ACC112 (cell line): ENCODE measurements around the gene KRTAP26-1.
A peak's percentile ranks its signal among the peaks of the same experiment; 100 is the strongest.

Experiments used
- H2AFZ ChIP-seq: fragments of 200-600 bp; sonication (generic); one replicate; pipeline ENCODE4 v1.6.0; 2017; ENCODE audit warnings: antibody characterized with exemption, low read length; ENCODE audit not compliant: unreplicated experiment
- H3K27ac ChIP-seq: fragments of 200-600 bp; sonication (generic); 2 replicates; pipeline ENCODE4 v1.5.1; 2014; ENCODE audit warnings: low read depth, mild to moderate bottlenecking, antibody characterized with exemption, low read length, moderate library complexity
- H3K27me3 ChIP-seq: fragments of 200-600 bp; sonication (generic); 2 replicates; pipeline ENCODE4 v1.6.1; 2014; ENCODE audit warnings: mild to moderate bottlenecking, antibody characterized with exemption, low read length, moderate library complexity, mixed read lengths; ENCODE audit not compliant: insufficient read depth
- H3K36me3 ChIP-seq: fragments of 200-600 bp; sonication (generic); 2 replicates; pipeline ENCODE4 v1.6.1; 2016; ENCODE audit warnings: mild to moderate bottlenecking, antibody characterized with exemption, low read length, moderate library complexity, mixed read lengths; ENCODE audit not compliant: insufficient read depth
- H3K4me1 ChIP-seq: fragments of 200-600 bp; sonication (generic); one replicate; pipeline ENCODE4 v1.6.1; 2016; ENCODE audit warnings: low read length, mixed read lengths; ENCODE audit not compliant: insufficient read depth, unreplicated experiment, control insufficient read depth
- H3K4me3 ChIP-seq: fragments of 200-600 bp; sonication (generic); 2 replicates; pipeline ENCODE4 v1.5.1; 2014; ENCODE audit warnings: mild to moderate bottlenecking, low read depth, low read length
- H3K79me2 ChIP-seq: fragments of 200-600 bp; sonication (generic); one replicate; pipeline ENCODE4 v1.6.0; 2016; ENCODE audit warnings: low read length; ENCODE audit not compliant: control insufficient read depth, unreplicated experiment, insufficient read depth

Gene KRTAP26-1

GRCh38 chr21:30337276-30337744 is 17.2 kb upstream of the KRTAP26-1 start, which contains the start of gene KRTAP27-1:
Gene KRTAP27-1, minus strand, starts transcription at chr21:30337694. Its CDS starts 26 bp downstream, at chr21:30337668.
- no peak within 1 kb of the TSS for H3K4me3 ChIP-seq
- H2AFZ ChIP-seq, result no peak within 1 kb of the TSS
- no peaks in the 10 kb centered on the region for H3K4me1 ChIP-seq
- no peak within 1 kb of the TSS for H3K27ac ChIP-seq
- H3K79me2 ChIP-seq, result no peaks in the 10 kb centered on the region
- H3K36me3 ChIP-seq, result no peaks in the 10 kb centered on the region
- H3K27me3 ChIP-seq, result no peaks in the 10 kb centered on the region

GRCh38 chr21:30336596-30336995 is 16.5 kb upstream of the KRTAP26-1 start:
- no peaks in the 10 kb centered on the region for H3K79me2 ChIP-seq
- no peaks in the 10 kb centered on the region for H3K4me1 ChIP-seq
- H3K36me3 ChIP-seq, result no peaks in the 10 kb centered on the region
- no peak overlapping the region for H3K27ac ChIP-seq
- H2AFZ ChIP-seq, result no peak overlapping the region
- no peaks in the 10 kb centered on the region for H3K27me3 ChIP-seq
- no peak overlapping the region for H3K4me3 ChIP-seq

DNA sequence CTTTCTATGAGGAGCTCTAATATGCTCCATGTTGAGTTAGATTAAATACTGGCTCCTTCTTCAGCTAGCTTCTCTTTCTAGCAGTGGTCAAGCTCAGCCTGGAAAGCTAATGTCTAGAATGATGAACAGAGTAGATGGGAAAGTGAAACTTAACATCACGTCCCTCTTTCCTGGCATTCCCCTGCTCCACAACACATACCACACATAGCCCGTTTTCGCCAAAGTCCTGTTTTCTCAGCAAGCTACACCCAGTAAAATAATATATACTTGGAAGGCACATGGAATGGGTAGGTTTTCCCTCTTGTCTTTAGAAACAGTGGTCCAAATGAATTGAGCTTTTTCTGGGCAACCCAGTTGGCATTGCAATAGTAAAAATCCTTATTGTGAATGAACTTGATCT is 13.6 kb upstream of the KRTAP26-1 start:
- H3K4me1 ChIP-seq, result no peaks in the 10 kb centered on the region
- no peaks in the 10 kb centered on the region for H3K27me3 ChIP-seq
- peak overlapping the region; percentile 8; the same call in 1 of the 2 replicates for H3K4me3 ChIP-seq
- no peak overlapping the region for H2AFZ ChIP-seq
- no peaks in the 10 kb centered on the region for H3K36me3 ChIP-seq
- no peaks in the 10 kb centered on the region for H3K79me2 ChIP-seq
- no peak overlapping the region for H3K27ac ChIP-seq

GRCh38 chr21:30332681-30333080 is 12.6 kb upstream of the KRTAP26-1 start:
- Histone ChIP-seq H3K27me3 (no peaks in the 10 kb centered on the region), H3K79me2 (no peaks in the 10 kb centered on the region), H3K4me1 (no peaks in the 10 kb centered on the region), H3K27ac (no peak overlapping the region), H3K36me3 (no peaks in the 10 kb centered on the region), H3K4me3 (no peak overlapping the region), H2AFZ (no peak overlapping the region)

- no peak overlapping the region for H2AFZ ChIP-seq
- H3K27me3 ChIP-seq, result no peaks in the 10 kb centered on the region
- no peaks in the 10 kb centered on the region for H3K79me2 ChIP-seq
- H3K27ac ChIP-seq, result no peak overlapping the region
- H3K36me3 ChIP-seq, result no peaks in the 10 kb centered on the region
- H3K4me1 ChIP-seq, result no peaks in the 10 kb centered on the region
- no peak overlapping the region for H3K4me3 ChIP-seq
These were observed 9.2 kb upstream of the KRTAP26-1 start for GRCh38 chr21:30329203-30329875.

- no peak overlapping the region for H3K4me3 ChIP-seq
- H3K36me3 ChIP-seq, result no peaks in the 10 kb centered on the region
- no peak overlapping the region for H3K27ac ChIP-seq
These were observed 6.3 kb upstream of the KRTAP26-1 start for GRCh38 chr21:30326390-30326789.

GRCh38 chr21:30315701-30316100 is 4.4 kb downstream of the KRTAP26-1 start:
- H3K4me3 ChIP-seq, result no peak overlapping the region
- no peak overlapping the region for H2AFZ ChIP-seq
- no peak overlapping the region for H3K27ac ChIP-seq
- no peaks in the 10 kb centered on the region for H3K36me3 ChIP-seq
- H3K79me2 ChIP-seq, result no peaks in the 10 kb centered on the region
- H3K4me1 ChIP-seq, result no peaks in the 10 kb centered on the region
- no peaks in the 10 kb centered on the region; the same call in 1 of the 2 replicates for H3K27me3 ChIP-seq

More at GRCh38 chr21:30326390-30326789, 6.3 kb upstream of the KRTAP26-1 start:
- Histone ChIP-seq H3K27me3 (no peaks in the 10 kb centered on the region), H2AFZ (no peak overlapping the region), H3K79me2 (no peaks in the 10 kb centered on the region), H3K4me1 (no peaks in the 10 kb centered on the region)

DNA sequence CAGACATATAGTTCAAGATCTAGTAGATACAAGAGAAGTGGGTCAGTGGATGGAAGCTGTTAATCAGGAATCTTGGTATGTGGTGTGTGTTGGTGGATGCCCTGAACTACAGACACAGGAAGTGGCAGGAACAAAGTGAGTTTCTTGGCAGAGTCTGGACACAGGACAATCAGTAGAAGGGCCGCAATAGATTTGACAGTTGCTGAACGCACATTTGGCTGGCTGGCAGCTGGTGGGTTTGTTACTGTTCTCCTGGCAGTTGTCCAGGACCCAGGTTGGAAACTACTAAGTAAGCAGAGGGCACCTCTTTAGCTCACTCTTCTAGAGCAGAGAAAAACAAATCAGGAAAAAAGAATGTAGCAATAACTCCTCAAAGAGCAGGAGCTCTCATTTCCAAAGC is 13.2 kb downstream of the KRTAP26-1 start:
- no peaks in the 10 kb centered on the region for H3K4me1 ChIP-seq
- H3K36me3 ChIP-seq, result no peaks in the 10 kb centered on the region

GRCh38 chr21:30305136-30305535 is 15.0 kb downstream of the KRTAP26-1 start:
- H3K27ac ChIP-seq, result no peak overlapping the region
- H3K79me2 ChIP-seq, result no peaks in the 10 kb centered on the region
- H3K4me3 ChIP-seq, result no peak overlapping the region
- no peak overlapping the region for H2AFZ ChIP-seq
- no peaks in the 10 kb centered on the region for H3K36me3 ChIP-seq
- no peaks in the 10 kb centered on the region for H3K4me1 ChIP-seq
- 0 out of 2 replicates have a peak, but pooled peaks cover 3% of the 10 kb centered on the region for H3K27me3 ChIP-seq

More for the DNA sequence above, 13.2 kb downstream of the KRTAP26-1 start:
- Histone ChIP-seq H3K79me2 (no peaks in the 10 kb centered on the region), H2AFZ (no peak overlapping the region), H3K4me3 (no peak overlapping the region), H3K27ac (no peak overlapping the region), H3K27me3 (0 out of 2 replicates have a peak, but pooled peaks cover 2% of the 10 kb centered on the region)

DNA sequence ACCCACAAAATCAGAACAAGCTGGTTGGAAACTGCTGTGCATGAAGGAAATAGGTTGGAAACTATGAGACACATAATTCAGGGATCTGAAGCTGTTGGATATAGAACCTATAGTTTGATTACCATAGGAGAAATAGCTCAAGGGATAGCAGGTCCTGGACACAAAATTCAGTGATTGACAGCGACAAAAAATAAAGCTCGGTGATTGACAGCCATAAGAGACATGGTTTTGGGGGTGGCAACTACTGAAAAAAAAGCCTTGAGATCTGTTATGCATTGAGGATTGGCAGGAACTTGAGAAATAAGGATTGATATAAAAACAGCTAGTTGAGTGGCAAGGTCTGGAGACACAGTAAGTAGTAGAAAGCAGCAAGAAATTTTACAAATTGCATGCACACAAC is 30.9 kb downstream of the KRTAP26-1 start, which contains the start of gene KRTAP25-1:
TSS of gene KRTAP25-1 (minus strand) at position 300 of the 400 bp plus-strand sequence. CDS start at position 276, 24 bp downstream.
- H3K27me3 ChIP-seq, result peaks cover 4% of the 10 kb centered on the region; the same call in 1 of the 2 replicates
- H2AFZ ChIP-seq, result no peak within 1 kb of the TSS
- no peaks in the 10 kb centered on the region for H3K36me3 ChIP-seq
- no peak within 1 kb of the TSS for H3K4me3 ChIP-seq
- no peaks in the 10 kb centered on the region for H3K4me1 ChIP-seq
- H3K79me2 ChIP-seq, result no peaks in the 10 kb centered on the region
- no peak within 1 kb of the TSS for H3K27ac ChIP-seq

DNA sequence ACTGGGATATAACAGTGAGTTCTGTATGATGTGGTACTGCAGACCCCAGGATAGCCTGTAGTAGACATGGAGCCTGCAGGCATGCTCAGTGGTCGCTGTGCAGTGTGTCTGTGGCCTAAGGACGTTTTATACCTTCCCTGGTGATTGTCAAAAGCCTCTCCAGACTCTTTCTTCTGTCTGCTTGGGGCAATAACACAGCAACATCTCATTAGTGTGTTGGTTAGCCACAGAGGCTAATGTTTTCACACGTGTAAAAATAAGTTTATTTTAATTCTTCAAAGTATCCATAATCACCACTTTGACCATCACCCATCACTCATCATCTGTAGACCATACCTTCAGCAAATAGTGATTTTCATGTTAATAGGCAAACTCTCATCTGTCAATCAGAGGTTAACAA is 37.3 kb downstream of the KRTAP26-1 start, which contains the start of gene KRTAP24-1:
TSS of gene KRTAP24-1 (minus strand) at position 101 of the 400 bp plus-strand sequence. CDS start at position 83, 18 bp downstream.
- Histone ChIP-seq H3K27me3 (no peaks in the 10 kb centered on the region), H3K4me3 (no peak within 1 kb of the TSS), H3K36me3 (no peaks in the 10 kb centered on the region), H2AFZ (no peak within 1 kb of the TSS), H3K27ac (no peak within 1 kb of the TSS), H3K79me2 (no peaks in the 10 kb centered on the region), H3K4me1 (no peaks in the 10 kb centered on the region)
